ENCODE measurements around the gene RAP1GAP2.

- TF ChIP-seq CTCF (IDR thresholded peaks at IDR 0.05) (no peak), SMC3 (IDR thresholded peaks at IDR 0.05; ENCODE audit: low read depth, low read length) (no peak), POLR2AphosphoS5 (IDR thresholded peaks at IDR 0.05; ENCODE audit: low read depth, low read length) (no peak), TAF1 (IDR thresholded peaks at IDR 0.05; ENCODE audit: borderline replicate concordance, low read depth, low read length) (no peak), IRF3 (IDR thresholded peaks at IDR 0.05; ENCODE audit: low read depth, low read length) (no peak), ZBTB33 (IDR thresholded peaks at IDR 0.05; ENCODE audit: borderline replicate concordance, low read depth) (no peak), JUND (IDR thresholded peaks at IDR 0.05) (no peak), CHD2 (IDR thresholded peaks at IDR 0.05; ENCODE audit: low read length, partially characterized antibody) (no peak)
Observed at GRCh38 chr17:2921443-2921842, 125.2 kb downstream of the RAP1GAP2 start.

Measured in SK-N-SH (cell line).